HG02852 (cell line): ENCODE data around the gene ADGRG1.
"Not testable (repeated sequence)": the region's sequence is repeated elsewhere in the genome, so short reads cannot be mapped to it uniquely, and the experiment has no call there.

Source experiments
- ATAC-seq: cut with Tn5 transposase; IDR thresholded peaks from one replicate; pipeline ENCODE4 v1.9.1; 2021; ENCODE audit warnings: mild to moderate bottlenecking, moderate library complexity; ENCODE audit not compliant: unreplicated experiment

The ADGRG1 gene

DNA sequence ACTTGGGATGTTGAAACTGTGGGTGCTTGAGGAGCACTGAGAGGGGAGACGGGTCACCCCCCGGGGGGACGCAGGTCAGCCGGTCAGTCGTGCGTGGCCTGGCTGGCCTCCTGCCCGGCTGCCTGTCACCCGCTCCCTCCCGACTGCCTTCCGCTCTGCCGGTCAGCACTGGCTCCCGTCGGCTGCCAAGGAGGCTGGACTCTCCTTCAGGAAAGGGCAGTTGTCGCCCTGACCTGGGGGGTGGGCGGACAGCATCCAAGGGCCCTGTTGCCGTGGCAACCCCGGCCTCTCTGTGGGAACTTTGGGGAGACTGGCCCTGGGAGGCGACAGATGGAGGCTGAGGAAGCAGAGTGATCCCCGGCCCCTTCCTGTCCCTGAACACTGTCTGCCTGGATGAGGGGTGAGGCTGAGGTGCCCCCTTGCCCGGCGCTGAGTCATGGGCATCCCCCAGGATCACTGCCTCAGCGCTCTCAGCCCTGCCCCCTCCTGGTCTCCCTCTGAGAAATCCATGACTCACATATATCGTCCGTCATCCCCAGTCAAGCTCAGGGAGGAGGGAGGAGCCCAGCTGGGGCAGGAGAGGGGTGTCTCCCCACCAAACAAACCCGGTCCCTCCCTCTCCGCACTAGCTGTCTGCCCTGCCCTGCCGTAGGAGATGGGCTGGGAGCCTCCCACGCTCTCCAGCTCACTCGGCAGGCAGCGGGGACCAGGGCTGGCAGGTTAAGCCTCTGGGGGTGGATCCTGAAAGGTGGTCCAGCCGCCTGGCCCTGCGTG lies at the start of gene ADGRG1:
ADGRG1 (plus strand) TSS at position 623 of the 774 bp plus-strand sequence. CDS start 21,658 bp downstream, outside the sequence.
- no peak for ATAC-seq

DNA sequence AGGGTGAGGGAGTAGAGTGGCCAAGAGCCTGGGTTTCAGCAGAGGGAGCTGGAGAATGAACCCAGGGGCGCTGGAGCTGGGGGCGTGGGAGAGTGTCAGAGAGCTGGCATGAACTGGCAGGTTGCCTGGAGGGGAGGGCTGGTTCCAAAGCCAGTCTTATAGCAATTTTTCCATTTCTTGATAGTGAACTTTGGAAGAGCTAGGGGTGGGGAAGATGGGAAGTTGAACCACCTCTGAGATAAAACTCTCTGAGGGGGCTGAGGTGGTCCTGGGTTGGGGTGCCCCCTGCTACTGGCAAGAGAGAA lies 49.1 kb upstream of the ADGRG1 start:
- ATAC-seq: no peak

GRCh38 chr16:57585051-57585687 lies 43.3 kb upstream of the ADGRG1 start:
- no peak for ATAC-seq

DNA sequence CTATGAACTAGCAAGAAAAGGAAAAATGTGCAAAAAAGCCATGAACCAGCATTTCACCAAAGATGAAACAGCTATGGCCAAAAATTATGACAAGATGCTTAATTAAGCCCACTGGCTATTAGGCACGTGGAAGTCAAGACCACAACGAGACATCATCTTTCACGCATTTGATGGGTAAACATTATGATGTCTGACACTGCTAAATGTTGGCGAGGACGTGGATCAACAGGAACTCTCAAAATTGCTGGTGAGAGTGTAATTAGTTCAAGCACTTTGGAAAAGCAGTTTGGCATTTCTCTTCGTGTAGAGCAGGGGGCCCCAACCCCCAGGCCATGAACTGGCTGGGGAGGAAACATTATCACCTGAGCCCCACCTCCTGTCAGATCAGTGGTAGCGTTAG lies 39.6 kb upstream of the ADGRG1 start:
- ATAC-seq: no peak

DNA sequence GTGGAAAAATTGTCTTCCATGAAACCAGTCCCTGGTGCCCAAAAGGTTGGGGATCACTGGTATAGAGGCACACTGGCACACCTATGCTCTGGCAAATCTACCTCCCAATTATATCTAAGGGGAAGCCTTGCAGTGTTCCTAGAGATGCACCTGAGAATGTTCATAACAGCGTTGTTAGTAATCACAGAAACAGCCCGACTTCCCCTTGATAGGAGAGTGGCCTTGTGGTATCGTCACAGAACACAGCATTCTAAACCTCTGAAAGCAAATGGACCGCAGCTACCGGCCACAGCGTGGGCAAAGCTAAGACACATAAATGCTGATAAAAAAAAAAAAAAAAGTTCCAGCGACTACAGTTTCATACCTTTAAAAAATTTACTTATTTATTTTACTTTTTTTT lies 39.1 kb upstream of the ADGRG1 start:
- ATAC-seq: no peak

- ATAC-seq: no peak
Observed at GRCh38 chr16:57590654-57591085, 37.8 kb upstream of the ADGRG1 start.

DNA sequence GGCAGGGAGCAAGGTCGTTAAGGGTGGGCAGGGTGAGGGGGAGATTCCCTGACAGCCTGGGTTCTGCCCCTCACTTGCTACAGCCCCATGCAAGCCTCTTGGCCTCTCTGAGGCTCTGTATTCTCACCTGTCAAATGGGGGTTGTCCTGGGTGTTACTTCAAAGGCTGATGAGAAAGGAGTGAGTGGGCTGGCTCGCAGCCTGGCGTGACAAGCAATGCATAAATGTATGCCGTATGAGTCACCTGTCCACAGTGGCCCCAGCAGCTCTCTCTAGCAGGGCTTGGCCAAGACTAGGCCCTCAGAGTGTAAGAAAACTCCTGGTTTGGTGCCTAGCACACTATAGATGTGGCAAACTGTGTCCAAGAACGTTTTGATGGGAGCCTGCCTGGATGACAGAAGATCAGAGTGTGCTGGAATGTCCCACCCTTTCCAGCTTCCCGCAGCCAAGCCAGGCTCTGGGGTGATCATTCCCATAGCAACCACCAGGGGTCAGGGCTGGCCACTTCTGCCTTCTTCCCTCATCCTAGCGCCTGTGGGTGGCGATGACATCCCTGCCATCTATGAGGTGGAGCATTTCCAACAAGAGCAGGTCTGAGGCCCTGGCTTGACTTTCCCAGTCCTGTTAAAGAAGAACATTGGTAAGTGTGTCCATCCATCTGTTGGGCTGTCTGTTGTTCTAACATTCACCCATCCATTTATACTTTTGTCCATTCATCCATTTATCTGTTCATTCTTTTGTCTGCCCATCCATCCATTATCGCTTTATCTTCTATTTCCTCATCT lies 37.2 kb upstream of the ADGRG1 start:
- peak; percentile 93 for ATAC-seq

- no peak for ATAC-seq
Observed at GRCh38 chr16:57591870-57592485, 36.5 kb upstream of the ADGRG1 start.

DNA sequence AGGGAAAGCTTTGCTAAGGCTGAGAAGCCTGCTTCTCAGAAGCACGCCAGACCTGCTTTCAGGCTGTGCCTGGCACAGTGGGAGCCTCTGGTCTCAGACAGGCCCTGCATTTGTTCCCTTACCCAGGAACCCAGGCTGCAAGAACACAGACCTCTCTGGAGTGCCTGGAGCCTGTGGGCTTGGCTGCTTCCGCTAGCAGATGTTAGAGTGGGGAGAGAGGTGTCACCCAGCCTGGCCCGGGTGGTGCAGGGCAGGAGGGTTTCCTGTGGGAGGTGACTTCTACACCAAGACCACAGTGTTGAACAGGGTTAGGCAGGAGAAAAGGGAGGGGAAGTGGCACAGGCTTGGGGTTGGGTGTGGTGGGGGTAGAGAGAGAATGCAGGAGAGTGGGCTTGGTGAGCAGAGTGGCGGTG lies 35.8 kb upstream of the ADGRG1 start:
- no peak for ATAC-seq

- ATAC-seq: no peak
Observed at GRCh38 chr16:57593021-57593420, 35.4 kb upstream of the ADGRG1 start.

GRCh38 chr16:57593990-57594389 lies 34.4 kb upstream of the ADGRG1 start:
- no peak for ATAC-seq

GRCh38 chr16:57594531-57595031 lies 33.8 kb upstream of the ADGRG1 start:
- ATAC-seq: no peak

- not testable (repeated sequence) for ATAC-seq
Observed at GRCh38 chr16:57596234-57596633, 32.2 kb upstream of the ADGRG1 start.

- ATAC-seq: no peak
Observed at GRCh38 chr16:57598437-57598836, 30.0 kb upstream of the ADGRG1 start.

GRCh38 chr16:57600048-57600835 lies 28.2 kb upstream of the ADGRG1 start:
- ATAC-seq: peak; percentile 35

- no peak for ATAC-seq
Observed at GRCh38 chr16:57600952-57601580, 27.4 kb upstream of the ADGRG1 start.

GRCh38 chr16:57601801-57602478 lies 26.5 kb upstream of the ADGRG1 start:
- ATAC-seq: peak; percentile 83

- no peak for ATAC-seq
Observed at GRCh38 chr16:57603115-57604024, 25.1 kb upstream of the ADGRG1 start.
